Activated T-cell treated with anti-CD3 and anti-CD28 coated beads, Interleukin-2, amount 50 U/mL, for 24 hours (primary cell): ENCODE measurements around the gene PIK3IP1.
A peak's percentile ranks its signal among the peaks of the same experiment; 100 is the strongest.

ENCODE experiments used
- DNase-seq: peaks from one replicate; pipeline ENCODE4 v3.0.0-alpha.2; 2020
- H3K27ac Mint-ChIP-seq: 2 replicates; pipeline ENCODE4 v1.8.0; 2020; ENCODE audit warnings: mild to moderate bottlenecking, mixed read lengths
- H3K27me3 Mint-ChIP-seq: 2 replicates; pipeline ENCODE4 v1.8.0; 2020; ENCODE audit warnings: mixed read lengths
- H3K36me3 Mint-ChIP-seq: 2 replicates; pipeline ENCODE4 v1.8.0; 2020; ENCODE audit warnings: low read depth, mixed read lengths
- H3K4me1 Mint-ChIP-seq: 2 replicates; pipeline ENCODE4 v1.8.0; 2020; ENCODE audit warnings: low read depth, mixed read lengths
- H3K4me3 Mint-ChIP-seq: 2 replicates; pipeline ENCODE4 v1.8.0; 2020; ENCODE audit warnings: mild to moderate bottlenecking, moderate library complexity, mixed read lengths
- H3K9me3 Mint-ChIP-seq: 2 replicates; pipeline ENCODE4 v1.8.0; 2020; ENCODE audit warnings: mixed read lengths

PIK3IP1 gene

GRCh38 chr22:31292236-31292989 lies at the start of gene PIK3IP1:
Gene PIK3IP1 (minus strand): TSS chr22:31292488. CDS start chr22:31292344, 144 bp downstream.
- no peaks in the 10 kb centered on the region for H3K9me3 Mint-ChIP-seq
- H3K4me1 Mint-ChIP-seq = peaks cover 82% of the 10 kb centered on the region
- H3K27me3 Mint-ChIP-seq = no peaks in the 10 kb centered on the region
- peak within 1 kb of the TSS; percentile 99 for H3K27ac Mint-ChIP-seq
- peaks cover 15% of the 10 kb centered on the region for H3K36me3 Mint-ChIP-seq
- peak; percentile 84 for DNase-seq
- peak within 1 kb of the TSS; percentile 94 for H3K4me3 Mint-ChIP-seq

GRCh38 chr22:31341386-31342088 lies 49.2 kb upstream of the PIK3IP1 start:
- peaks cover 80% of the 10 kb centered on the region for H3K4me1 Mint-ChIP-seq
- no peaks in the 10 kb centered on the region for H3K27me3 Mint-ChIP-seq
- H3K9me3 Mint-ChIP-seq = no peaks in the 10 kb centered on the region
- H3K36me3 Mint-ChIP-seq = peaks cover 88% of the 10 kb centered on the region
- no peak for DNase-seq
- H3K27ac Mint-ChIP-seq = peak overlapping the region; percentile 94
- H3K4me3 Mint-ChIP-seq = peak overlapping the region; percentile 92

GRCh38 chr22:31340765-31341247 lies 48.5 kb upstream of the PIK3IP1 start:
- no peaks in the 10 kb centered on the region for H3K27me3 Mint-ChIP-seq
- H3K4me3 Mint-ChIP-seq = no peak overlapping the region
- H3K4me1 Mint-ChIP-seq = peaks cover 84% of the 10 kb centered on the region
- no peaks in the 10 kb centered on the region for H3K9me3 Mint-ChIP-seq
- H3K36me3 Mint-ChIP-seq = peaks cover 94% of the 10 kb centered on the region
- no peak for DNase-seq
- peak overlapping the region; percentile 88 for H3K27ac Mint-ChIP-seq

- Mint-ChIP-seq H3K36me3 (peaks cover 96% of the 10 kb centered on the region), H3K4me1 (peaks cover 85% of the 10 kb centered on the region), H3K9me3 (no peaks in the 10 kb centered on the region), H3K27ac (peak overlapping the region; percentile 88), H3K4me3 (no peak overlapping the region), H3K27me3 (no peaks in the 10 kb centered on the region)
- DNase-seq = no peak
These were observed 48.1 kb upstream of the PIK3IP1 start for GRCh38 chr22:31340360-31340759.

GRCh38 chr22:31339148-31339832 lies 47.0 kb upstream of the PIK3IP1 start:
- H3K4me3 Mint-ChIP-seq = no peak overlapping the region
- no peak for DNase-seq
- no peaks in the 10 kb centered on the region for H3K9me3 Mint-ChIP-seq
- H3K4me1 Mint-ChIP-seq = peaks cover 86% of the 10 kb centered on the region
- H3K36me3 Mint-ChIP-seq = peaks cover 96% of the 10 kb centered on the region
- no peaks in the 10 kb centered on the region for H3K27me3 Mint-ChIP-seq
- H3K27ac Mint-ChIP-seq = peak overlapping the region; percentile 88

- Mint-ChIP-seq H3K27me3 (no peaks in the 10 kb centered on the region), H3K36me3 (peaks cover 96% of the 10 kb centered on the region), H3K9me3 (no peaks in the 10 kb centered on the region), H3K4me1 (peaks cover 77% of the 10 kb centered on the region), H3K4me3 (no peak overlapping the region), H3K27ac (peak overlapping the region; percentile 86)
- DNase-seq = no peak
These were observed 44.9 kb upstream of the PIK3IP1 start for GRCh38 chr22:31337178-31337577.

GRCh38 chr22:31334329-31334728 lies 42.0 kb upstream of the PIK3IP1 start:
- no peak for DNase-seq
- H3K9me3 Mint-ChIP-seq = no peaks in the 10 kb centered on the region
- H3K4me3 Mint-ChIP-seq = no peak overlapping the region
- H3K4me1 Mint-ChIP-seq = peaks cover 65% of the 10 kb centered on the region
- no peaks in the 10 kb centered on the region for H3K27me3 Mint-ChIP-seq
- H3K27ac Mint-ChIP-seq = peak overlapping the region; percentile 38
- peaks cover 96% of the 10 kb centered on the region for H3K36me3 Mint-ChIP-seq

- Mint-ChIP-seq H3K4me1 (peaks cover 63% of the 10 kb centered on the region), H3K4me3 (no peak overlapping the region), H3K27me3 (no peaks in the 10 kb centered on the region), H3K36me3 (peaks cover 97% of the 10 kb centered on the region), H3K27ac (peak overlapping the region; percentile 24), H3K9me3 (no peaks in the 10 kb centered on the region)
- no peak for DNase-seq
These were observed 41.4 kb upstream of the PIK3IP1 start for GRCh38 chr22:31333641-31334040.

- Mint-ChIP-seq H3K36me3 (peaks cover 97% of the 10 kb centered on the region), H3K27me3 (no peaks in the 10 kb centered on the region), H3K4me1 (peaks cover 56% of the 10 kb centered on the region), H3K27ac (peak overlapping the region; percentile 60), H3K4me3 (no peak overlapping the region), H3K9me3 (no peaks in the 10 kb centered on the region)
- no peak for DNase-seq
These were observed 40.6 kb upstream of the PIK3IP1 start for GRCh38 chr22:31332886-31333285.

- DNase-seq = no peak
- H3K4me3 Mint-ChIP-seq = no peak overlapping the region
- H3K36me3 Mint-ChIP-seq = peaks cover 97% of the 10 kb centered on the region
- H3K9me3 Mint-ChIP-seq = no peaks in the 10 kb centered on the region
- peaks cover 47% of the 10 kb centered on the region for H3K4me1 Mint-ChIP-seq
- H3K27ac Mint-ChIP-seq = peak overlapping the region; percentile 17
- H3K27me3 Mint-ChIP-seq = no peaks in the 10 kb centered on the region
These were observed 39.7 kb upstream of the PIK3IP1 start for GRCh38 chr22:31332010-31332409.

- H3K4me3 Mint-ChIP-seq = no peak overlapping the region
- peaks cover 38% of the 10 kb centered on the region for H3K4me1 Mint-ChIP-seq
- peak overlapping the region; percentile 89 for H3K27ac Mint-ChIP-seq
- peaks cover 98% of the 10 kb centered on the region for H3K36me3 Mint-ChIP-seq
- H3K9me3 Mint-ChIP-seq = no peaks in the 10 kb centered on the region
- DNase-seq = no peak
- H3K27me3 Mint-ChIP-seq = no peaks in the 10 kb centered on the region
These were observed 37.3 kb upstream of the PIK3IP1 start for GRCh38 chr22:31329453-31330215.

- Mint-ChIP-seq H3K9me3 (no peaks in the 10 kb centered on the region), H3K4me1 (peaks cover 33% of the 10 kb centered on the region), H3K27me3 (no peaks in the 10 kb centered on the region), H3K36me3 (peaks cover 97% of the 10 kb centered on the region), H3K27ac (peak overlapping the region; percentile 89), H3K4me3 (no peak overlapping the region)
- DNase-seq = no peak
These were observed 36.7 kb upstream of the PIK3IP1 start for GRCh38 chr22:31329029-31329428.

- no peak overlapping the region for H3K4me3 Mint-ChIP-seq
- peaks cover 95% of the 10 kb centered on the region for H3K36me3 Mint-ChIP-seq
- no peak for DNase-seq
- H3K9me3 Mint-ChIP-seq = no peaks in the 10 kb centered on the region
- H3K4me1 Mint-ChIP-seq = peaks cover 31% of the 10 kb centered on the region
- H3K27ac Mint-ChIP-seq = peak overlapping the region; percentile 89
- H3K27me3 Mint-ChIP-seq = no peaks in the 10 kb centered on the region
These were observed 36.3 kb upstream of the PIK3IP1 start for GRCh38 chr22:31328544-31328960.
